HG03103 (cell line): Measurements from ENCODE around the gene PI4KA.
"Not testable (repeated sequence)": the region's sequence is repeated elsewhere in the genome, so short reads cannot be mapped to it uniquely, and the experiment has no call there.

ENCODE experiments used
- ATAC-seq: cut with Tn5 transposase; IDR thresholded peaks from one replicate; pipeline ENCODE4 v1.9.1; 2021; ENCODE audit warnings: low read depth; ENCODE audit not compliant: unreplicated experiment

PI4KA gene

GRCh38 chr22:20671409-20672081, 187.1 kb downstream of the PI4KA start:
- ATAC-seq: no peak

- not testable (repeated sequence) for ATAC-seq
Measured at GRCh38 chr22:20670457-20671261, 188.0 kb downstream of the PI4KA start.

- not testable (repeated sequence) for ATAC-seq
Measured at GRCh38 chr22:20669884-20670283, 188.7 kb downstream of the PI4KA start.

- ATAC-seq: not testable (repeated sequence)
Measured at GRCh38 chr22:20669471-20669870, 189.1 kb downstream of the PI4KA start.

- ATAC-seq: not testable (repeated sequence)
Measured at GRCh38 chr22:20668769-20669168, 189.8 kb downstream of the PI4KA start.

GRCh38 chr22:20668226-20668625, 190.4 kb downstream of the PI4KA start:
- ATAC-seq: not testable (repeated sequence)

GRCh38 chr22:20667548-20667947, 191.1 kb downstream of the PI4KA start:
- ATAC-seq: not testable (repeated sequence)

- ATAC-seq: no peak
Measured at GRCh38 chr22:20666560-20666959, 192.1 kb downstream of the PI4KA start.

GRCh38 chr22:20664594-20664959, 194.0 kb downstream of the PI4KA start:
- no peak for ATAC-seq

- no peak for ATAC-seq
Measured at GRCh38 chr22:20663941-20664593, 194.5 kb downstream of the PI4KA start.

- no peak for ATAC-seq
Measured at GRCh38 chr22:20663137-20663828, 195.3 kb downstream of the PI4KA start.

- not testable (repeated sequence) for ATAC-seq
Measured at GRCh38 chr22:20662524-20663036, 196.0 kb downstream of the PI4KA start.

GRCh38 chr22:20661473-20661872, 197.1 kb downstream of the PI4KA start:
- no peak for ATAC-seq

- ATAC-seq: no peak
Measured at GRCh38 chr22:20660441-20661054, 198.1 kb downstream of the PI4KA start.

GRCh38 chr22:20659920-20660319, 198.7 kb downstream of the PI4KA start:
- ATAC-seq: no peak

GRCh38 chr22:20659258-20659657, 199.4 kb downstream of the PI4KA start:
- ATAC-seq: no peak

GRCh38 chr22:20658433-20659222, 200.0 kb downstream of the PI4KA start:
- ATAC-seq: no peak

GRCh38 chr22:20657963-20658362, 200.6 kb downstream of the PI4KA start:
- no peak for ATAC-seq
